OCI-LY1 (cell line): ENCODE measurements around the gene RCE1.

Experiments used
- H2AFZ ChIP-seq: fragments of 200-600 bp; sonication (generic), shearing (Covaris generic); 2 replicates; pipeline ENCODE4 v1.6.0; 2014; ENCODE audit warnings: antibody characterized with exemption, mild to moderate bottlenecking, low read length
- H3F3A ChIP-seq: fragments of 200-600 bp; sonication (generic), shearing (Covaris generic); 2 replicates; pipeline ENCODE4 v1.6.0; 2014; ENCODE audit warnings: mild to moderate bottlenecking, antibody characterized with exemption, low read length, moderate library complexity; ENCODE audit not compliant: insufficient read depth
- H3K27ac ChIP-seq: fragments of 200-600 bp; sonication (generic); 2 replicates; pipeline ENCODE4 v1.5.1; 2014; ENCODE audit warnings: low read length, mixed run types, mild to moderate bottlenecking, low read depth; ENCODE audit not compliant: poor library complexity, severe bottlenecking
- H3K27me3 ChIP-seq: fragments of 200-600 bp; sonication (generic); 2 replicates; pipeline ENCODE4 v1.6.0; 2014; ENCODE audit warnings: antibody characterized with exemption, mild to moderate bottlenecking, low read length, moderate library complexity; ENCODE audit not compliant: insufficient read depth
- H3K36me3 ChIP-seq: fragments of 200-600 bp; sonication (generic); 2 replicates; pipeline ENCODE4 v1.6.1; 2014; ENCODE audit warnings: mild to moderate bottlenecking, antibody characterized with exemption, low read length, moderate library complexity, mixed read lengths; ENCODE audit not compliant: insufficient read depth
- H3K4me1 ChIP-seq: fragments of 200-600 bp; sonication (generic); 2 replicates; pipeline ENCODE4 v1.5.1; 2014; ENCODE audit warnings: mild to moderate bottlenecking, low read length, moderate library complexity; ENCODE audit not compliant: insufficient read depth, severe bottlenecking
- H3K4me2 ChIP-seq: fragments of 200-600 bp; sonication (generic), shearing (Covaris generic); 2 replicates; pipeline ENCODE4 v1.6.1; 2014; ENCODE audit warnings: low read length
- H3K4me3 ChIP-seq: fragments of 200-600 bp; sonication (generic); 2 replicates; pipeline ENCODE4 v1.5.1; 2014; ENCODE audit warnings: low read length, low read depth, mild to moderate bottlenecking, mixed read lengths; ENCODE audit not compliant: poor library complexity, severe bottlenecking
- H3K79me2 ChIP-seq: fragments of 200-600 bp; shearing (Covaris generic); 2 replicates; pipeline ENCODE4 v1.6.1; 2016; ENCODE audit warnings: mixed run types, low read length, mixed read lengths; ENCODE audit not compliant: insufficient read depth
- H3K9ac ChIP-seq: fragments of 200-600 bp; sonication (generic), shearing (Covaris generic); 2 replicates; pipeline ENCODE4 v1.6.1; 2014; ENCODE audit warnings: mild to moderate bottlenecking, low read length, mixed read lengths
- H3K9me2 ChIP-seq: fragments of 200-600 bp; sonication (generic), shearing (Covaris generic); 2 replicates; pipeline ENCODE4 v1.6.1; 2014; ENCODE audit warnings: low read depth, mild to moderate bottlenecking, low read length, mixed read lengths
- H3K9me3 ChIP-seq: fragments of 200-600 bp; shearing (Covaris generic); 2 replicates; pipeline ENCODE4 v1.6.1; 2014; ENCODE audit warnings: low read length, mixed read lengths
- H4K20me1 ChIP-seq: fragments of 200-600 bp; sonication (generic), shearing (Covaris generic); 2 replicates; pipeline ENCODE4 v1.6.0; 2016; ENCODE audit warnings: mild to moderate bottlenecking, low read length; ENCODE audit not compliant: insufficient read depth
- CTCF ChIP-seq: fragments of 200-600 bp; sonication (generic), shearing (Covaris generic); IDR thresholded peaks from 2 replicates; pipeline ENCODE4 v1.5.1; 2017; ENCODE audit warnings: mild to moderate bottlenecking, antibody characterized with exemption, low read length, moderate library complexity, mixed read lengths
- EZH2 ChIP-seq: fragments of 200-600 bp; sonication (generic), shearing (Covaris generic); IDR thresholded peaks from 2 replicates; pipeline ENCODE4 v1.8.0; 2017; ENCODE audit warnings: borderline replicate concordance, mixed run types, mild to moderate bottlenecking, antibody characterized with exemption, low read length, moderate library complexity, mixed read lengths

Gene RCE1

GRCh38 chr11:66859686-66860448 is 16.6 kb downstream of the RCE1 start:
- H3K9me3 ChIP-seq = no peaks in the 10 kb centered on the region
- no peaks in the 10 kb centered on the region for H3K79me2 ChIP-seq
- H4K20me1 ChIP-seq = no peaks in the 10 kb centered on the region
- peaks cover 16% of the 10 kb centered on the region for H3K27me3 ChIP-seq
- H2AFZ ChIP-seq = no peak overlapping the region
- H3K36me3 ChIP-seq = no peaks in the 10 kb centered on the region
- H3K9me2 ChIP-seq = no peaks in the 10 kb centered on the region
- TF ChIP-seq CTCF (no peak), EZH2 (no peak)
- peaks cover 18% of the 10 kb centered on the region for H3K4me1 ChIP-seq
- no peak overlapping the region for H3K4me3 ChIP-seq
- H3K9ac ChIP-seq = no peak overlapping the region
- H3K27ac ChIP-seq = no peak overlapping the region
- H3F3A ChIP-seq = no peaks in the 10 kb centered on the region
- no peak overlapping the region for H3K4me2 ChIP-seq

- no peak overlapping the region for H3K27ac ChIP-seq
- H3K4me3 ChIP-seq = no peak overlapping the region
- H3K9me2 ChIP-seq = no peaks in the 10 kb centered on the region
- H3K9me3 ChIP-seq = no peaks in the 10 kb centered on the region
- H3F3A ChIP-seq = no peaks in the 10 kb centered on the region
- H3K4me2 ChIP-seq = no peak overlapping the region
- no peak overlapping the region for H3K9ac ChIP-seq
- peaks cover 16% of the 10 kb centered on the region for H3K4me1 ChIP-seq
- no peak overlapping the region for H2AFZ ChIP-seq
- H4K20me1 ChIP-seq = no peaks in the 10 kb centered on the region
- peaks cover 16% of the 10 kb centered on the region for H3K27me3 ChIP-seq
- no peaks in the 10 kb centered on the region for H3K36me3 ChIP-seq
- no peak for TF ChIP-seq CTCF
- no peak for TF ChIP-seq EZH2
- no peaks in the 10 kb centered on the region for H3K79me2 ChIP-seq
Measured at GRCh38 chr11:66860449-66860831, 17.2 kb downstream of the RCE1 start.

GRCh38 chr11:66861038-66861773 is 18.0 kb downstream of the RCE1 start:
- Histone ChIP-seq H3K27me3 (peaks cover 16% of the 10 kb centered on the region), H3K4me3 (no peak overlapping the region), H3K9me3 (no peaks in the 10 kb centered on the region), H3K9ac (no peak overlapping the region), H3F3A (no peaks in the 10 kb centered on the region), H4K20me1 (no peaks in the 10 kb centered on the region), H2AFZ (no peak overlapping the region), H3K9me2 (no peaks in the 10 kb centered on the region), H3K4me1 (peaks cover 9% of the 10 kb centered on the region), H3K27ac (no peak overlapping the region), H3K36me3 (no peaks in the 10 kb centered on the region), H3K4me2 (no peak overlapping the region), H3K79me2 (no peaks in the 10 kb centered on the region)
- TF ChIP-seq EZH2 (no peak), CTCF (no peak)
